ENCODE data around the gene ZNF8.

Gene ZNF8

DNA sequence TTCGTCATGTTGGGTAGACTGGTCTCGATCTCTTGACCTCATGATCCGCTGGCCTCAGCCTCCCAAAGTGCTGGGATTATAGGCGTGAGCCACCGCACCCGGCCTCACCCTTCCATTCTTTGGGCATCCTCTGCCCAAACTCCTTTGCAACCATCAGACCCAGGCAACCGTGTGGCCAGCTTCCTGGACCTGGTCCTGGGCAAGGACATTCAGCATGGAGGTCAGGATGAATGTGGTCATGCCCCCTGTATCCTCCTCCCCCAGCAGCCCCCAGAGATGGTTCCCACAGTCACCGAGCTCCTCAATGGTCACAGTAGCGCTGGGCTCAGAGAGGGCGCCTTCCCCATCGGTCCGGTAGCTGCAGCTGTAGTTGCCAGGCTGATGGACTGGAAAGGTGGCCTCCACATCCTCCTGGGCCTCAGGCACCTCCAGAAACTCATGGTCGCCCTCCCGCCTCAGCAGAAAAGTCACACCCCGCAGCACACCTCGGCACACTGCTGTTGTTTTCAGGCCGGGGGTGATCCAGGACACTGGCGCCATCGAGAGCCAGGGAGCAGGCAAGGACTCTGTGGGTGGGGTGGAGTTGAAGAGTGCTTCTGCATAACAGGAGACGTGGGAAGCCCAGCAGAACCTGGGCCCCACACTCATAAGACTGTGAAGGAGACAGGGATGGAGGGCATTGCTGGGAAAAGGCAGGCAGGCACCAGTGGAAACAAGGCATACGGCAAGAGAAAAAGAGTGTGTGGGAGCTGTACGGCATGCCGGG, 73.4 kb downstream of the ZNF8 start:
- no peaks in the 10 kb centered on the region for H3K4me1 ChIP-seq
- DNase-seq, result no peak
- no peak overlapping the region for H3K4me3 ChIP-seq (ENCODE audit: low read depth, low read length)
- peaks cover 2% of the 10 kb centered on the region; the same call in 1 of the 2 replicates for H3K36me3 ChIP-seq
- no peaks in the 10 kb centered on the region for H3K27me3 ChIP-seq
- H3K9me3 ChIP-seq, result no peaks in the 10 kb centered on the region
- TF ChIP-seq, protein P1, sequence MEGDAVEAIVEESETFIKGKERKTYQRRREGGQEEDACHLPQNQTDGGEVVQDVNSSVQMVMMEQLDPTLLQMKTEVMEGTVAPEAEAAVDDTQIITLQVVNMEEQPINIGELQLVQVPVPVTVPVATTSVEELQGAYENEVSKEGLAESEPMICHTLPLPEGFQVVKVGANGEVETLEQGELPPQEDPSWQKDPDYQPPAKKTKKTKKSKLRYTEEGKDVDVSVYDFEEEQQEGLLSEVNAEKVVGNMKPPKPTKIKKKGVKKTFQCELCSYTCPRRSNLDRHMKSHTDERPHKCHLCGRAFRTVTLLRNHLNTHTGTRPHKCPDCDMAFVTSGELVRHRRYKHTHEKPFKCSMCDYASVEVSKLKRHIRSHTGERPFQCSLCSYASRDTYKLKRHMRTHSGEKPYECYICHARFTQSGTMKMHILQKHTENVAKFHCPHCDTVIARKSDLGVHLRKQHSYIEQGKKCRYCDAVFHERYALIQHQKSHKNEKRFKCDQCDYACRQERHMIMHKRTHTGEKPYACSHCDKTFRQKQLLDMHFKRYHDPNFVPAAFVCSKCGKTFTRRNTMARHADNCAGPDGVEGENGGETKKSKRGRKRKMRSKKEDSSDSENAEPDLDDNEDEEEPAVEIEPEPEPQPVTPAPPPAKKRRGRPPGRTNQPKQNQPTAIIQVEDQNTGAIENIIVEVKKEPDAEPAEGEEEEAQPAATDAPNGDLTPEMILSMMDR (IDR thresholded peaks at IDR 0.05; ENCODE audit: low read depth, low read length), result no peak
